KMS-11 (cell line): ENCODE measurements around the gene NUMA1.

Experiments
- H2AFZ ChIP-seq: fragments of 200-600 bp; sonication (generic); 2 replicates; pipeline ENCODE4 v1.6.1; 2016; ENCODE audit warnings: antibody characterized with exemption, mixed run types, low read depth
- H3K27ac ChIP-seq: fragments of 200-600 bp; sonication (generic); 2 replicates; pipeline ENCODE4 v1.6.1; 2016; ENCODE audit warnings: mild to moderate bottlenecking, mixed run types
- H3K27me3 ChIP-seq: fragments of 200-600 bp; sonication (generic); 2 replicates; pipeline ENCODE4 v1.6.1; 2017; ENCODE audit warnings: mild to moderate bottlenecking, low read depth, mixed run types, moderate library complexity; ENCODE audit not compliant: insufficient read depth
- H3K36me3 ChIP-seq: fragments of 200-600 bp; sonication (generic); 2 replicates; pipeline ENCODE4 v1.6.1; 2017; ENCODE audit warnings: mild to moderate bottlenecking, mixed run types; ENCODE audit not compliant: insufficient read depth
- H3K4me1 ChIP-seq: fragments of 200-600 bp; sonication (generic); 2 replicates; pipeline ENCODE4 v1.6.1; 2016; ENCODE audit warnings: mild to moderate bottlenecking, low read depth, mixed run types; ENCODE audit not compliant: poor library complexity, severe bottlenecking
- H3K4me2 ChIP-seq: fragments of 200-600 bp; sonication (generic); 2 replicates; pipeline ENCODE4 v1.7.0; 2016; ENCODE audit warnings: mild to moderate bottlenecking, mixed run types
- H3K4me3 ChIP-seq: fragments of 200-600 bp; sonication (generic); IDR thresholded peaks from 2 replicates; pipeline ENCODE4 v1.6.1; 2017; ENCODE audit warnings: low read depth, low read length, mixed read lengths; ENCODE audit not compliant: insufficient read depth
- H3K79me2 ChIP-seq: fragments of 200-600 bp; sonication (generic); 2 replicates; pipeline ENCODE4 v1.6.1; 2016; ENCODE audit warnings: low read depth, mixed run types; ENCODE audit not compliant: insufficient read depth
- H3K9ac ChIP-seq: fragments of 200-600 bp; sonication (generic); 2 replicates; pipeline ENCODE4 v1.6.1; 2016; ENCODE audit warnings: mild to moderate bottlenecking, mixed run types
- H4K20me1 ChIP-seq: fragments of 200-600 bp; sonication (generic); 2 replicates; pipeline ENCODE4 v1.6.1; 2016; ENCODE audit warnings: mild to moderate bottlenecking, mixed run types; ENCODE audit not compliant: insufficient read depth
- TF ChIP-seq, protein P1 (sequence below): fragments of 200-600 bp; sonication (generic); conservative IDR thresholded peaks from 2 replicates; pipeline ENCODE4 v1.6.1; 2017; ENCODE audit warnings: low read depth, mild to moderate bottlenecking, antibody characterized with exemption, low read length, moderate library complexity, mixed read lengths

Gene NUMA1

GRCh38 chr11:71999798-72000197 lies 80.5 kb downstream of the NUMA1 start:
- Histone ChIP-seq H3K27me3 (no peaks in the 10 kb centered on the region), H3K4me2 (no peak overlapping the region), H3K9ac (no peak overlapping the region), H2AFZ (no peak overlapping the region), H3K36me3 (no peaks in the 10 kb centered on the region), H3K27ac (no peak overlapping the region), H3K79me2 (no peaks in the 10 kb centered on the region), H3K4me3 (no peak overlapping the region), H4K20me1 (no peaks in the 10 kb centered on the region), H3K4me1 (no peaks in the 10 kb centered on the region)
- TF ChIP-seq, protein P1, sequence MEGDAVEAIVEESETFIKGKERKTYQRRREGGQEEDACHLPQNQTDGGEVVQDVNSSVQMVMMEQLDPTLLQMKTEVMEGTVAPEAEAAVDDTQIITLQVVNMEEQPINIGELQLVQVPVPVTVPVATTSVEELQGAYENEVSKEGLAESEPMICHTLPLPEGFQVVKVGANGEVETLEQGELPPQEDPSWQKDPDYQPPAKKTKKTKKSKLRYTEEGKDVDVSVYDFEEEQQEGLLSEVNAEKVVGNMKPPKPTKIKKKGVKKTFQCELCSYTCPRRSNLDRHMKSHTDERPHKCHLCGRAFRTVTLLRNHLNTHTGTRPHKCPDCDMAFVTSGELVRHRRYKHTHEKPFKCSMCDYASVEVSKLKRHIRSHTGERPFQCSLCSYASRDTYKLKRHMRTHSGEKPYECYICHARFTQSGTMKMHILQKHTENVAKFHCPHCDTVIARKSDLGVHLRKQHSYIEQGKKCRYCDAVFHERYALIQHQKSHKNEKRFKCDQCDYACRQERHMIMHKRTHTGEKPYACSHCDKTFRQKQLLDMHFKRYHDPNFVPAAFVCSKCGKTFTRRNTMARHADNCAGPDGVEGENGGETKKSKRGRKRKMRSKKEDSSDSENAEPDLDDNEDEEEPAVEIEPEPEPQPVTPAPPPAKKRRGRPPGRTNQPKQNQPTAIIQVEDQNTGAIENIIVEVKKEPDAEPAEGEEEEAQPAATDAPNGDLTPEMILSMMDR = no peak

DNA sequence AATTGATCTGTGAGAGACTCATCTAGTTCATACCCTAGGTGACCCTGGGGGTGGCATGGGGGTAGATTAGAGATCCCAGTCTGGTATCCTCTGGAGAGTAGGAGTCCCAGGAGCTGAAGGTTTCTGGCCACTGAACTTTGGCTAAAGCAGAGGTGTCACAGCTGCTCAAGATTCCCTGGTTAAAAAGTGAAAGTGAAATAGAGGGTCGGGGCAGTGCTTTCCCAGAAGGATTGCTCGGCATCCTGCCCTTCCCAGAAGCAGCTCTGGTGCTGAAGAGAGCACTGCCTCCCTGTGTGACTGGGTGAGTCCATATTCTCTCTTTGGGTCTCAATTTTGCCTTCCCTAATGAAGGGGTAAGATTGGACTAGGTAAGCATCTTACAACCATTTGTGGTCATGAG lies 81.0 kb downstream of the NUMA1 start:
- Histone ChIP-seq H2AFZ (no peak overlapping the region), H3K36me3 (no peaks in the 10 kb centered on the region), H3K27ac (no peak overlapping the region), H3K79me2 (no peaks in the 10 kb centered on the region), H3K4me3 (no peak overlapping the region), H3K4me1 (no peaks in the 10 kb centered on the region), H3K9ac (no peak overlapping the region), H4K20me1 (no peaks in the 10 kb centered on the region), H3K27me3 (no peaks in the 10 kb centered on the region), H3K4me2 (no peak overlapping the region)
- TF ChIP-seq, protein P1 = no peak

GRCh38 chr11:71998649-71999310 lies 81.6 kb downstream of the NUMA1 start, which contains the start of gene IL18BP:
Gene IL18BP, plus strand, starts transcription at chr11:71998909. Its CDS starts 1,076 bp downstream, at chr11:71999985.
- TF ChIP-seq, protein P1 = no peak
- H3K79me2 ChIP-seq = no peaks in the 10 kb centered on the region
- H3K4me2 ChIP-seq = no peak within 1 kb of the TSS
- H3K27me3 ChIP-seq = no peaks in the 10 kb centered on the region
- H3K4me1 ChIP-seq = no peaks in the 10 kb centered on the region
- no peaks in the 10 kb centered on the region for H4K20me1 ChIP-seq
- no peak within 1 kb of the TSS for H3K27ac ChIP-seq
- H3K36me3 ChIP-seq = no peaks in the 10 kb centered on the region
- H3K9ac ChIP-seq = no peak within 1 kb of the TSS
- no peak within 1 kb of the TSS for H2AFZ ChIP-seq
- H3K4me3 ChIP-seq = no peak within 1 kb of the TSS

- H4K20me1 ChIP-seq = no peaks in the 10 kb centered on the region
- no peak overlapping the region for H3K4me3 ChIP-seq
- H3K27me3 ChIP-seq = no peaks in the 10 kb centered on the region
- TF ChIP-seq, protein P1 = no peak
- no peaks in the 10 kb centered on the region for H3K4me1 ChIP-seq
- no peak overlapping the region for H2AFZ ChIP-seq
- no peaks in the 10 kb centered on the region for H3K36me3 ChIP-seq
- H3K4me2 ChIP-seq = no peak overlapping the region
- no peak overlapping the region for H3K27ac ChIP-seq
- no peaks in the 10 kb centered on the region for H3K79me2 ChIP-seq
- no peak overlapping the region for H3K9ac ChIP-seq
Measured at GRCh38 chr11:71998061-71998460, 82.3 kb downstream of the NUMA1 start.
